Chondrocyte (in vitro differentiated cells): ENCODE data around the gene ARMC5. TPM values are rescaled to one million over a fixed set of nuclear protein-coding genes. Genes with fewer than 3 reads are reported as not detected.

Experiments
- DNase-seq: peaks from one replicate; pipeline ENCODE4 v3.0.0; 2021; ENCODE audit warnings: mixed read lengths, low spot score
- H3K27ac Mint-ChIP-seq: one replicate; pipeline ENCODE4 v1.8.0; 2021; ENCODE audit warnings: mild to moderate bottlenecking, moderate library complexity, mixed read lengths; ENCODE audit not compliant: unreplicated experiment
- H3K27me3 Mint-ChIP-seq: 2 replicates; pipeline ENCODE4 v1.8.0; 2021; ENCODE audit warnings: low read depth, mixed read lengths
- H3K36me3 Mint-ChIP-seq: 2 replicates; pipeline ENCODE4 v1.8.0; 2021; ENCODE audit warnings: low read depth, mixed read lengths
- H3K4me1 Mint-ChIP-seq: 2 replicates; pipeline ENCODE4 v1.8.0; 2021; ENCODE audit warnings: low read depth, mild to moderate bottlenecking, mixed read lengths
- H3K4me3 Mint-ChIP-seq: one replicate; pipeline ENCODE4 v1.8.0; 2021; ENCODE audit warnings: mild to moderate bottlenecking, moderate library complexity, mixed read lengths; ENCODE audit not compliant: unreplicated experiment
- H3K9me3 Mint-ChIP-seq: 2 replicates; pipeline ENCODE4 v1.8.0; 2021; ENCODE audit warnings: low read depth, mixed read lengths
- CTCF ChIP-seq: fragments of 200-600 bp; sonication (generic); IDR thresholded peaks from 2 replicates; pipeline ENCODE4 v1.5.0; 2021; ENCODE audit warnings: antibody characterized with exemption, mild to moderate bottlenecking, moderate library complexity
- total RNA-seq: library from RNA; stranded (reverse); gene quantifications from 3 replicates; pipeline ENCODE4 v1.2.1, GENCODE V29; 2021

Gene ARMC5
- total RNA-seq, 1 donor from 2014 or later, result 12.2 TPM

DNA sequence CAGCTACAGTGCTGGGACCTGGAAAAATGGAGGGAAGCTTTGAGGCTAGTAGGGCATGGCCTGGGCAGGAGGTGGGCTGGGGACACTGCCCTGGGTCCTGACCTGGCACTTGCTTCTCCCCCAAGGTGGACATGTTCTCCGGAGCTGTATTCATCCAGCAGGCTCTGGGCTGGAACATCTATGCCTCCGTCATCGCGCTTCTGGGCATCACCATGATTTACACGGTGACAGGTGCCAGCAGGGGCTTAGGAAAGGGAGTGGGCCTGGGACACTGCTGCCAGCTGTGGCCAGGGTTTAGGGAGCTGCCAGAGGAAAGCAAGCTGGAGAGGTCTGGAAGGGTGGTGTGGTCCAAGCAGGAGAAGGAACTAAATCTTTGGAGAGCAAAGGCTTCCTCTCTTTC lies 26.7 kb downstream of the ARMC5 start:
- Mint-ChIP-seq H3K27ac (no peak overlapping the region), H3K9me3 (no peaks in the 10 kb centered on the region), H3K36me3 (peaks cover 3% of the 10 kb centered on the region), H3K4me3 (no peak overlapping the region), H3K4me1 (peaks cover 12% of the 10 kb centered on the region), H3K27me3 (no peaks in the 10 kb centered on the region)
- TF ChIP-seq CTCF, result no peak
- DNase-seq, result no peak

GRCh38 chr16:31487071-31487719 lies 27.9 kb downstream of the ARMC5 start:
- Mint-ChIP-seq H3K27me3 (no peaks in the 10 kb centered on the region), H3K36me3 (peaks cover 4% of the 10 kb centered on the region), H3K4me3 (peak overlapping the region; percentile 73), H3K4me1 (peaks cover 12% of the 10 kb centered on the region), H3K9me3 (no peaks in the 10 kb centered on the region), H3K27ac (no peak overlapping the region)
- peak; percentile 92 for DNase-seq
- TF ChIP-seq CTCF, result no peak

DNA sequence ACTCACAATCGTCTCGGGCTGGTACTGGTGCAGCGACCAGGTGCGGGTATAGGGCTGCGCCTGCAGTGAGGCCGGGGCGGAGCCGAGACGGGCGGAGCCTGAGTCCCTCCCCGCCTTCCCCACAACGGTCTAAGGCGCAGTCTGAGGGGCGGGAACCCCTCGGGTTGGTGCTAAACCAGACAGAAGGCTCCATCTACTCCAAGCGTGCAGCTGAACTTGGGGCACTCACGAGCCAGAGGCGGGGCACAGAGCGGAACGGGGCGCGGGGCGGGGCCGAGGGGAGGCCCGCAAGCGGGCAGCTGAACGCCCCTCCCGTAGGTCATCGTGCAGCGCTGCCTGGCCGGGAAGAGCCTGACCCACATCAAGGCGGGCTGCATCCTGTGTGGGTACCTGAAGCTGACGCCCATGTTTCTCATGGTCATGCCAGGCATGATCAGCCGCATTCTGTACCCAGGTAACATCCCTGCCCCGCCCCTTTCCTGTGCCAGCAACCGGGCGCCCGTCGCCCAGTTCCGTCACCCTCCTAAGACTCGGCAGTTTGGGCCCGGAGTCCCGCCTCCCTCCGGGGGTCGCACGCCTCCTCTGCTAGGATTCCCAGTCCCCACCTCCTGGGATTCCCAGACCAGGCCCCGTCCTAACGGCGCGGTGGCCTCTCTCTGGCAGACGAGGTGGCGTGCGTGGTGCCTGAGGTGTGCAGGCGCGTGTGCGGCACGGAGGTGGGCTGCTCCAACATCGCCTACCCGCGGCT lies 28.6 kb downstream of the ARMC5 start:
- Mint-ChIP-seq H3K4me1 (peaks cover 12% of the 10 kb centered on the region), H3K9me3 (no peaks in the 10 kb centered on the region), H3K36me3 (peaks cover 7% of the 10 kb centered on the region), H3K4me3 (peak overlapping the region; percentile 73), H3K27me3 (no peaks in the 10 kb centered on the region), H3K27ac (no peak overlapping the region)
- no peak for TF ChIP-seq CTCF
- no peak for DNase-seq

GRCh38 chr16:31488468-31489297 lies 29.4 kb downstream of the ARMC5 start:
- TF ChIP-seq CTCF, result no peak
- Mint-ChIP-seq H3K4me1 (peaks cover 12% of the 10 kb centered on the region), H3K9me3 (no peaks in the 10 kb centered on the region), H3K27ac (no peak overlapping the region), H3K36me3 (peaks cover 13% of the 10 kb centered on the region), H3K4me3 (no peak overlapping the region), H3K27me3 (no peaks in the 10 kb centered on the region)
- peak; percentile 93 for DNase-seq

GRCh38 chr16:31489298-31489564 lies 29.9 kb downstream of the ARMC5 start:
- no peaks in the 10 kb centered on the region for H3K9me3 Mint-ChIP-seq
- peaks cover 13% of the 10 kb centered on the region for H3K36me3 Mint-ChIP-seq
- TF ChIP-seq CTCF, result no peak
- H3K27me3 Mint-ChIP-seq, result no peaks in the 10 kb centered on the region
- DNase-seq, result no peak
- no peak overlapping the region for H3K4me3 Mint-ChIP-seq
- H3K4me1 Mint-ChIP-seq, result peaks cover 11% of the 10 kb centered on the region
- H3K27ac Mint-ChIP-seq, result no peak overlapping the region
